K562 (cell line): ENCODE measurements around the gene CTXN1. TPM values are rescaled to one million over a fixed set of nuclear protein-coding genes. Genes with fewer than 3 reads are reported as not detected.
A peak's percentile ranks its signal among the peaks of the same experiment; 100 is the strongest.

ENCODE experiments used
- CBX3 ChIP-seq, 2 experiments: IDR thresholded peaks; 1 replicate in 1 of 2; 2 replicates in 1 of 2; pipeline ENCODE4 v1.6.1; 2012; ENCODE audit warnings: inconsistent platforms in 2 of 2, low read length in 2 of 2, borderline replicate concordance in 1 of 2, control low read depth in 1 of 2
- CEBPB ChIP-seq: fragments of 450-650 bp; IDR thresholded peaks from 2 replicates; pipeline ENCODE4 v1.6.1; 2016; ENCODE audit warnings: missing genetic modification characterization, missing compliant biosample characterization
- CHD2 ChIP-seq: IDR thresholded peaks from 2 replicates; pipeline ENCODE4 v1.6.1; 2011; ENCODE audit warnings: low read depth, low read length
- FOS ChIP-seq: IDR thresholded peaks from 3 replicates; pipeline ENCODE4 v1.6.1; 2011; ENCODE audit not compliant: insufficient read length; ENCODE audit errors: extremely low read depth
- HDGF ChIP-seq: fragments of 450-650 bp; IDR thresholded peaks from 2 replicates; pipeline ENCODE4 v1.6.1; 2016
- MTA1 ChIP-seq: fragments of 450-650 bp; IDR thresholded peaks from 2 replicates; pipeline ENCODE4 v1.6.1; 2017; ENCODE audit warnings: borderline replicate concordance
- NELFE ChIP-seq: IDR thresholded peaks from 2 replicates; pipeline ENCODE4 v1.6.1; 2011; ENCODE audit warnings: mild to moderate bottlenecking; ENCODE audit not compliant: insufficient read depth, insufficient read length
- RBM22 ChIP-seq: fragments of 200-400 bp; formaldehyde crosslinking; IDR thresholded peaks from 2 replicates; pipeline ENCODE4 v1.6.1; 2018; ENCODE audit warnings: low read length, low read depth; ENCODE audit not compliant: poor library complexity, severe bottlenecking
- SRF ChIP-seq, 2 experiments: fragments of 250-450, 450-650 bp in 1 of 2; sonication (Bioruptor Pico) in 1 of 2; sonication (generic) in 1 of 2; formaldehyde crosslinking; IDR thresholded peaks; 2 replicates each; pipeline versions ENCODE4 v1.5.0 to v1.5.1; 2020 to 2022; ENCODE audit warnings: mild to moderate bottlenecking in 1 of 2, missing genetic modification reagents in 1 of 2
- SRSF9 ChIP-seq: fragments of 200-400 bp; formaldehyde crosslinking; IDR thresholded peaks from 2 replicates; pipeline ENCODE4 v1.6.1; 2017; ENCODE audit warnings: low read depth, low read length, borderline replicate concordance
- TRIM24 ChIP-seq, 2 experiments: fragments of 450-650 bp; IDR thresholded peaks; 2 replicates each; pipeline ENCODE4 v1.6.1; 2016
- ZKSCAN1 ChIP-seq: fragments of 150-350 bp; IDR thresholded peaks from 2 replicates; pipeline ENCODE4 v1.6.1; 2016; ENCODE audit warnings: low read depth, low read length
- ZKSCAN3 ChIP-seq: fragments of 250-450 bp; sonication (Bioruptor Pico); IDR thresholded peaks from 2 replicates; pipeline ENCODE4 v1.4.0; 2020
- ZNF24 ChIP-seq: fragments of 450-650 bp; IDR thresholded peaks from 2 replicates; pipeline ENCODE4 v1.6.1; 2016
- polyA plus RNA-seq, 8 experiments: library from polyadenylated mRNA; depleted of rRNA in 4 of 8; stranded (reverse) in 5 of 8; unstranded in 3 of 8; fragments of >200 nt; fragmentation: Nextera tagmentation in 2 of 8; fragmentation: Illumina TruSeq in 1 of 8; extraction: Ambion mirVana in 2 of 8; extraction: Trizol in 1 of 8; gene quantifications; 2 replicates each; pipeline versions ENCODE4 v1.2.1 to v1.2.3, GENCODE V29; 2011 to 2014; ENCODE audit warnings: inconsistent platforms in 1 of 8, missing spikeins in 1 of 8
- total RNA-seq, 7 experiments: library from RNA; depleted of rRNA in 6 of 7; stranded (reverse); fragments of >200 nt in 6 of 7; fragmentation: Illumina TruSeq in 2 of 7; extraction: Trizol in 2 of 7; gene quantifications; 2 replicates each; pipeline versions ENCODE4 v1.2.1 to v1.2.3, GENCODE V29; 2011 to 2021; ENCODE audit warnings: low replicate concordance in 1 of 7
- TF ChIP-seq, protein P1 (sequence below), 3 experiments: fragments of 200-800 bp in 1 of 3; fragments of 250-450 bp in 1 of 3; fragments of 450-650 bp in 1 of 3; sonication (Bioruptor Pico) in 1 of 3; sonication (Bioruptor generic) in 1 of 3; formaldehyde crosslinking in 1 of 3; IDR thresholded peaks; 2 replicates each; pipeline versions ENCODE4 v1.6.1 to v1.8.0; 2016 to 2022; ENCODE audit warnings: mild to moderate bottlenecking in 2 of 3, missing genetic modification characterization in 2 of 3, missing compliant biosample characterization in 1 of 3, moderate library complexity in 1 of 3
- TF ChIP-seq, protein P2 (sequence below): fragments of 250-450 bp; sonication (Bioruptor Pico); IDR thresholded peaks from 2 replicates; pipeline ENCODE4 v1.5.0; 2022; ENCODE audit warnings: mild to moderate bottlenecking
- TF ChIP-seq, protein P3 (sequence below): sonication (generic); formaldehyde crosslinking; IDR thresholded peaks from 2 replicates; pipeline ENCODE4 v1.8.0; 2022; ENCODE audit warnings: missing genetic modification reagents, mild to moderate bottlenecking, moderate library complexity, borderline replicate concordance
- TF ChIP-seq, protein P4 (sequence below), 2 experiments: fragments of 250-450 bp in 1 of 2; fragments of 450-650 bp in 1 of 2; sonication (Bioruptor Pico) in 1 of 2; IDR thresholded peaks; 2 replicates each; pipeline versions ENCODE4 v1.6.1 to v1.8.0; 2016 to 2021; ENCODE audit warnings: mild to moderate bottlenecking in 2 of 2, moderate library complexity in 2 of 2, missing compliant biosample characterization in 1 of 2, missing genetic modification characterization in 1 of 2

The CTXN1 gene
- total and polyA plus RNA-seq, 9 of the 15 experiments (the other 6 are each of a cell fraction or from before 2014, with no cell fraction given) = 0.15 to 37.4 (median 1.8) TPM; not detected in 2

DNA sequence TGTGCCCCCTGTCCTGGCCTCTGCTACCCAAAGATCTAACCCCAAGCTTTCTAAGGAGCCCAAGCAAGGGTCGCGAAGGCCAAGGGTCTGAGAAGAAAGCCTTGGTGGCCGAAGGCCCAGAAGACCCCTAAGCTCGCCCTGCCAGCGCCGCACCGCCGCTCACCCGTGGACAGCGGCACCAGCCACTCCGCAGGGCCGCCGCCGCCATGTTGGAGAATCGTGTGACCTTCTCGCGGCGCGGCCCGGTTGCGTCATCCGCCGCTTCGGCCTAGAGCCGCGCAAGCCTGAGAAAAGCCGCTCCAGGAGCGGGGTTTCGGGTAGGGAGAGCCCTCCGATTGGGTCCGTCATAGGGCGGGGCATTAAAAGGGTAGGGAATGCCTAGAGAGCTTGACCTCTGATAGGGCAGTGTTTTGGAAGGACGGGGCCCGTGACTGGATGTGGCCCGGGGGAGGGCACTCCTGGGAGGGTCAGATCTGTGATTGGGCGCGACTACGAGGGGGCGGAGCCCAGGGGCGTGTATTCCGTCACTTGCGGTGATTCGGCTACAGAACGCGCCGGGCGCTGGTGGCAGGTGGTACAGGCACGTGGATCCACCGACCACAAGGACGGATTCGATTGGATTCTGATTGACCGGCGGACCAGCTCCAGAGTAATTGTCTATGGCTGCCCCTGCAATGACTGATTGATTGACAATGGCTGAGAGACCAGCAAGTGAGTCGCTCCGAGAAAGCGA is 17.7 kb upstream of the CTXN1 start, which contains the start of gene TIMM44 (continued):
- TF ChIP-seq, protein P1, sequence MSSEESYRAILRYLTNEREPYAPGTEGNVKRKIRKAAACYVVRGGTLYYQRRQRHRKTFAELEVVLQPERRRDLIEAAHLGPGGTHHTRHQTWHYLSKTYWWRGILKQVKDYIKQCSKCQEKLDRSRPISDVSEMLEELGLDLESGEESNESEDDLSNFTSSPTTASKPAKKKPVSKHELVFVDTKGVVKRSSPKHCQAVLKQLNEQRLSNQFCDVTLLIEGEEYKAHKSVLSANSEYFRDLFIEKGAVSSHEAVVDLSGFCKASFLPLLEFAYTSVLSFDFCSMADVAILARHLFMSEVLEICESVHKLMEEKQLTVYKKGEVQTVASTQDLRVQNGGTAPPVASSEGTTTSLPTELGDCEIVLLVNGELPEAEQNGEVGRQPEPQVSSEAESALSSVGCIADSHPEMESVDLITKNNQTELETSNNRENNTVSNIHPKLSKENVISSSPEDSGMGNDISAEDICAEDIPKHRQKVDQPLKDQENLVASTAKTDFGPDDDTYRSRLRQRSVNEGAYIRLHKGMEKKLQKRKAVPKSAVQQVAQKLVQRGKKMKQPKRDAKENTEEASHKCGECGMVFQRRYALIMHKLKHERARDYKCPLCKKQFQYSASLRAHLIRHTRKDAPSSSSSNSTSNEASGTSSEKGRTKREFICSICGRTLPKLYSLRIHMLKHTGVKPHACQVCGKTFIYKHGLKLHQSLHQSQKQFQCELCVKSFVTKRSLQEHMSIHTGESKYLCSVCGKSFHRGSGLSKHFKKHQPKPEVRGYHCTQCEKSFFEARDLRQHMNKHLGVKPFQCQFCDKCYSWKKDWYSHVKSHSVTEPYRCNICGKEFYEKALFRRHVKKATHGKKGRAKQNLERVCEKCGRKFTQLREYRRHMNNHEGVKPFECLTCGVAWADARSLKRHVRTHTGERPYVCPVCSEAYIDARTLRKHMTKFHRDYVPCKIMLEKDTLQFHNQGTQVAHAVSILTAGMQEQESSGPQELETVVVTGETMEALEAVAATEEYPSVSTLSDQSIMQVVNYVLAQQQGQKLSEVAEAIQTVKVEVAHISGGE (CRISPR knock-in tag; IDR thresholded peaks at IDR 0.05) = no peak
- peak in 1 of 2 experiments; percentile 88; a peak in 1 of 3 replicates for TF ChIP-seq CBX3 (IDR thresholded peaks at IDR 0.05; ENCODE audit: borderline replicate concordance in 1 of 2, low read length in 2 of 2)
- TF ChIP-seq, protein P2, sequence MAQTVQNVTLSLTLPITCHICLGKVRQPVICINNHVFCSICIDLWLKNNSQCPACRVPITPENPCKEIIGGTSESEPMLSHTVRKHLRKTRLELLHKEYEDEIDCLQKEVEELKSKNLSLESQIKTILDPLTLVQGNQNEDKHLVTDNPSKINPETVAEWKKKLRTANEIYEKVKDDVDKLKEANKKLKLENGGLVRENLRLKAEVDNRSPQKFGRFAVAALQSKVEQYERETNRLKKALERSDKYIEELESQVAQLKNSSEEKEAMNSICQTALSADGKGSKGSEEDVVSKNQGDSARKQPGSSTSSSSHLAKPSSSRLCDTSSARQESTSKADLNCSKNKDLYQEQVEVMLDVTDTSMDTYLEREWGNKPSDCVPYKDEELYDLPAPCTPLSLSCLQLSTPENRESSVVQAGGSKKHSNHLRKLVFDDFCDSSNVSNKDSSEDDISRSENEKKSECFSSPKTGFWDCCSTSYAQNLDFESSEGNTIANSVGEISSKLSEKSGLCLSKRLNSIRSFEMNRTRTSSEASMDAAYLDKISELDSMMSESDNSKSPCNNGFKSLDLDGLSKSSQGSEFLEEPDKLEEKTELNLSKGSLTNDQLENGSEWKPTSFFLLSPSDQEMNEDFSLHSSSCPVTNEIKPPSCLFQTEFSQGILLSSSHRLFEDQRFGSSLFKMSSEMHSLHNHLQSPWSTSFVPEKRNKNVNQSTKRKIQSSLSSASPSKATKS (CRISPR knock-in tag) = no peak
- TF ChIP-seq SRSF9 = no peak
- no peak for TF ChIP-seq TRIM24 (IDR thresholded peaks at IDR 0.05)
- TF ChIP-seq ZKSCAN1 = no peak
- TF ChIP-seq SRF (CRISPR knock-in tag; IDR thresholded peaks at IDR 0.05) = peak in 1 of 2 experiments; percentile 51; a peak in 1 of 4 replicates
- TF ChIP-seq, protein P3, sequence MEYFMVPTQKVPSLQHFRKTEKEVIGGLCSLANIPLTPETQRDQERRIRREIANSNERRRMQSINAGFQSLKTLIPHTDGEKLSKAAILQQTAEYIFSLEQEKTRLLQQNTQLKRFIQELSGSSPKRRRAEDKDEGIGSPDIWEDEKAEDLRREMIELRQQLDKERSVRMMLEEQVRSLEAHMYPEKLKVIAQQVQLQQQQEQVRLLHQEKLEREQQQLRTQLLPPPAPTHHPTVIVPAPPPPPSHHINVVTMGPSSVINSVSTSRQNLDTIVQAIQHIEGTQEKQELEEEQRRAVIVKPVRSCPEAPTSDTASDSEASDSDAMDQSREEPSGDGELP (CRISPR knock-in tag) = peak; percentile 81
- peak; percentile 72 for TF ChIP-seq RBM22
- TF ChIP-seq, protein P4, sequence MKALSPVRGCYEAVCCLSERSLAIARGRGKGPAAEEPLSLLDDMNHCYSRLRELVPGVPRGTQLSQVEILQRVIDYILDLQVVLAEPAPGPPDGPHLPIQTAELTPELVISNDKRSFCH (CRISPR knock-in tag; IDR thresholded peaks at IDR 0.05) = no peak
- TF ChIP-seq, protein P4 (tag; IDR thresholded peaks at IDR 0.05) = peak; percentile 90
- no peak for TF ChIP-seq NELFE
- no peak for TF ChIP-seq ZKSCAN3 (CRISPR knock-in tag)
- TF ChIP-seq ZNF24 = no peak
- peak; percentile 99 for TF ChIP-seq CEBPB (tag)
- TF ChIP-seq MTA1 = peak; percentile 96
- peak; percentile 87 for TF ChIP-seq FOS
- TF ChIP-seq HDGF = no peak; the same call in 1 of the 2 replicates
- TF ChIP-seq CHD2 = peak; percentile 68
